GM12878 (cell line): ENCODE data around the gene DAZAP1. TPM values are rescaled to one million over a fixed set of nuclear protein-coding genes. Genes with fewer than 3 reads are reported as not detected.

Experiments used
- BHLHE40 ChIP-seq, 2 experiments: fragments of 450-650 bp in 1 of 2; IDR thresholded peaks; 2 replicates each; pipeline ENCODE4 v1.6.1; 2011 to 2017; ENCODE audit warnings: low read depth in 2 of 2, borderline replicate concordance in 1 of 2, improper control_type of control experiment in 1 of 2, low read length in 1 of 2, mild to moderate bottlenecking in 1 of 2
- CEBPB ChIP-seq, 2 experiments: fragments of 150-350 bp in 1 of 2; IDR thresholded peaks; 2 replicates each; pipeline ENCODE4 v1.6.1; 2012 to 2014; ENCODE audit warnings: low read depth in 2 of 2, low read length in 2 of 2, borderline replicate concordance in 1 of 2, inconsistent platforms in 1 of 2
- CREM ChIP-seq: IDR thresholded peaks from 2 replicates; pipeline ENCODE4 v1.6.1; 2014; ENCODE audit warnings: antibody characterized with exemption, low read depth
- EGR1 ChIP-seq, 2 experiments: IDR thresholded peaks; 1 replicate in 1 of 2; 2 replicates in 1 of 2; pipeline ENCODE4 v1.6.1; 2011 to 2012; ENCODE audit warnings: low read depth in 2 of 2, low read length in 2 of 2, borderline replicate concordance in 1 of 2, mild to moderate bottlenecking in 1 of 2, moderate library complexity in 1 of 2
- GATAD2B ChIP-seq: fragments of 450-650 bp; conservative IDR thresholded peaks from 2 replicates; pipeline ENCODE4 v1.6.1; 2017; ENCODE audit warnings: low read depth, mild to moderate bottlenecking, moderate library complexity
- IKZF2 ChIP-seq, 2 experiments: fragments of 450-650 bp; IDR thresholded peaks; 2 replicates each; pipeline ENCODE4 v1.6.1; 2017; ENCODE audit warnings: mild to moderate bottlenecking in 2 of 2, moderate library complexity in 2 of 2
- MLLT1 ChIP-seq: fragments of 450-650 bp; IDR thresholded peaks from 2 replicates; pipeline ENCODE4 v1.6.1; 2016; ENCODE audit warnings: mild to moderate bottlenecking
- MYB ChIP-seq: fragments of 150-350 bp; IDR thresholded peaks from 2 replicates; pipeline ENCODE4 v1.6.1; 2014; ENCODE audit warnings: mild to moderate bottlenecking, low read depth, low read length, borderline replicate concordance
- NR2F1 ChIP-seq: fragments of 450-650 bp; conservative IDR thresholded peaks from 2 replicates; pipeline ENCODE4 v1.6.1; 2017; ENCODE audit warnings: mild to moderate bottlenecking
- NRF1 ChIP-seq: conservative IDR thresholded peaks from 2 replicates; pipeline ENCODE4 v1.6.1; 2011; ENCODE audit warnings: mild to moderate bottlenecking, low read depth, low read length, improper control_type of control experiment
- PKNOX1 ChIP-seq: fragments of 450-650 bp; IDR thresholded peaks from 2 replicates; pipeline ENCODE4 v1.6.1; 2016; ENCODE audit warnings: mild to moderate bottlenecking
- POLR2AphosphoS2 ChIP-seq: IDR thresholded peaks from 2 replicates; pipeline ENCODE4 v1.6.1; 2011; ENCODE audit warnings: low read depth, mild to moderate bottlenecking, low read length, improper control_type of control experiment, moderate library complexity
- RCOR1 ChIP-seq: conservative IDR thresholded peaks from 2 replicates; pipeline ENCODE4 v1.6.1; 2012; ENCODE audit warnings: low read depth, low read length, improper control_type of control experiment
- RELB ChIP-seq: fragments of 450-650 bp; IDR thresholded peaks from 2 replicates; pipeline ENCODE4 v1.6.1; 2017; ENCODE audit warnings: low read depth, mild to moderate bottlenecking, moderate library complexity
- RFX5 ChIP-seq: IDR thresholded peaks from 2 replicates; pipeline ENCODE4 v1.6.1; 2011; ENCODE audit warnings: low read depth, low read length, improper control_type of control experiment
- SKIL ChIP-seq: fragments of 450-650 bp; IDR thresholded peaks from 2 replicates; pipeline ENCODE4 v1.6.1; 2017; ENCODE audit warnings: mild to moderate bottlenecking, low read depth, inconsistent platforms; ENCODE audit not compliant: poor library complexity, severe bottlenecking
- SMC3 ChIP-seq: IDR thresholded peaks from 2 replicates; pipeline ENCODE4 v1.6.1; 2011; ENCODE audit warnings: low read length, improper control_type of control experiment, borderline replicate concordance
- STAT1 ChIP-seq: fragments of 450-650 bp; conservative IDR thresholded peaks from 2 replicates; pipeline ENCODE4 v1.6.1; 2014; ENCODE audit warnings: antibody characterized with exemption, mild to moderate bottlenecking
- USF2 ChIP-seq: IDR thresholded peaks from 2 replicates; pipeline ENCODE4 v1.6.1; 2011; ENCODE audit warnings: low read depth, low read length, improper control_type of control experiment, borderline replicate concordance
- ZNF24 ChIP-seq: fragments of 450-650 bp; IDR thresholded peaks from 2 replicates; pipeline ENCODE4 v1.6.1; 2017; ENCODE audit warnings: antibody characterized with exemption, mild to moderate bottlenecking
- polyA plus RNA-seq, 11 experiments: library from polyadenylated mRNA; depleted of rRNA in 4 of 11; unstranded in 6 of 11; stranded (reverse) in 5 of 11; fragments of >200 nt; fragmentation: Nextera tagmentation in 4 of 11; fragmentation: Illumina TruSeq in 1 of 11; extraction: Ambion mirVana in 4 of 11; extraction: Trizol in 1 of 11; gene quantifications; 1 replicate in 1 of 11; 2 replicates in 10 of 11; pipeline versions ENCODE4 v1.2.1 to v1.2.3, GENCODE V29; 2011 to 2016; ENCODE audit warnings: inconsistent platforms in 2 of 11, missing spikeins in 2 of 11, low read depth in 1 of 11
- total RNA-seq, 4 experiments: library from RNA; depleted of rRNA in 3 of 4; stranded (reverse); fragments of >200 nt in 3 of 4; fragmentation: Illumina TruSeq in 1 of 4; extraction: Trizol in 1 of 4; gene quantifications; 2 replicates each; pipeline versions ENCODE4 v1.2.1 to v1.2.3, GENCODE V29; 2013 to 2021

Gene DAZAP1
- total and polyA plus RNA-seq, 10 of the 15 experiments (the other 5 are each of a cell fraction or from before 2014, with no cell fraction given) = 9.9 to 240 (median 92.3) TPM

- TF ChIP-seq PKNOX1 (peak; percentile 17; the same call in 1 of the 2 replicates), SKIL (no peak), MLLT1 (peak; percentile 84), NRF1 (0 out of 2 replicates have a peak, but pooled peaks have one; percentile 39), RCOR1 (peak; percentile 96; the same call in 1 of the 2 replicates), MYB (no peak), STAT1 (0 out of 2 replicates have a peak, but pooled peaks have one; percentile 62), POLR2AphosphoS2 (peak; percentile 98), EGR1 (IDR thresholded peaks at IDR 0.05; ENCODE audit: borderline replicate concordance in 1 of 2, low read depth in 2 of 2, low read length in 2 of 2) (peak in 1 of 2 experiments; percentile 68; a peak in 2 of 3 replicates), GATAD2B (peak; percentile 90), CEBPB (IDR thresholded peaks at IDR 0.05; ENCODE audit: borderline replicate concordance in 1 of 2, low read depth in 2 of 2, low read length in 2 of 2) (no peak), IKZF2 (IDR thresholded peaks at IDR 0.05) (no peak), BHLHE40 (IDR thresholded peaks at IDR 0.05; ENCODE audit: borderline replicate concordance in 1 of 2, low read depth in 2 of 2, low read length in 1 of 2) (peak; percentile 78 to 81; a peak in 3 of 4 replicates), RFX5 (peak; percentile 61; the same call in 1 of the 2 replicates), USF2 (no peak; the same call in 1 of the 2 replicates), CREM (peak; percentile 88), RELB (peak; percentile 80; the same call in 1 of the 2 replicates), SMC3 (peak; percentile 37), NR2F1 (peak; percentile 31; the same call in 1 of the 2 replicates), ZNF24 (no peak)
Observed at GRCh38 chr19:1438035-1438932, 30.9 kb downstream of the DAZAP1 start, which contains the start of gene RPS15 (continued).
